ENCODE data around the gene ANGPTL4.
"Not testable (repeated sequence)": the region's sequence is repeated elsewhere in the genome, so short reads cannot be mapped to it uniquely, and the experiment has no call there.

The ANGPTL4 gene

DNA sequence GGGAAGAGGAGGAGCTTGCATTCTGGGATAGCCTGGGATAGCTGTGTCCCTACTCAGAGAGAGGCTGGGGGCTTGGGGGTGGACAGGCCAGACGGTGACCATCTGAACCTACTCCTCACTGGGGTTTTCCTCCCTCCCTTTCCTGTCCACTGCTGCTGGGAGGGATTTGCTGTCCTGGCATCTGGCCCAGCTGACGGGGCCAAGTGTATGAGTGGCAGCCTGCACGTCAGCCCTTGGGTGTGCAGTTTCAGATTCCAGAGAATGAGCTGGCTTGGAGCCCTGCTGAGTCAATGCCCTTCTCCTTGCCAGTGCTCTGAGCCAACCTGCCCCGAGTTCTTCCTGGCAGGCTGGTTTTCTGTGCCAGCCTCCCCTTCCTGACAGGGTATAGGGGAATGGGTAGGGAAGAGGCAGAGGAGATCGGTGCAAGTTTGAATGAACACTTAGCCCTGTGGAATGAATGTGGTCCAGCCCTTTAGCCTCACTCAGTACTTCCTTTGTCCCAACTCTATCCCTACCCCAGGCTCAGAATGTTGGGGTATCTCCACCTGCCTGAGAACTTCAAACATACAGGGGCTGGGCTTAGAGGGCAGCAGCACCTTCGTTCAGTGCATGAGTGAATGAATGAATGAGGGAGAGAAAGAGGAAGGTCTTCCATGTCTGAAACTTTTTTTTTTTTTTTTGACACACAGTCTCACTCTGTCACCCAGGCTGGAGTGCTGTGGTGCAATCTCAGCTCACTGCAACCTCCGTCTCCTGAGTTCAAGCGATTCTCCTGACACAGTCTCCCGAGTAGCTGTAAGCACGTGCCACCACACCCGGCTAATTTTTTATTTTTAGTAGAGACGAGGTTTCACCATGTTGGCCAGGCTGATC, 1.8 kb upstream of the ANGPTL4 start:
- peak in 1 of 2 donors; percentile 37 for DNase-seq (ENCODE audit: low read depth in 2 of 2)

DNA sequence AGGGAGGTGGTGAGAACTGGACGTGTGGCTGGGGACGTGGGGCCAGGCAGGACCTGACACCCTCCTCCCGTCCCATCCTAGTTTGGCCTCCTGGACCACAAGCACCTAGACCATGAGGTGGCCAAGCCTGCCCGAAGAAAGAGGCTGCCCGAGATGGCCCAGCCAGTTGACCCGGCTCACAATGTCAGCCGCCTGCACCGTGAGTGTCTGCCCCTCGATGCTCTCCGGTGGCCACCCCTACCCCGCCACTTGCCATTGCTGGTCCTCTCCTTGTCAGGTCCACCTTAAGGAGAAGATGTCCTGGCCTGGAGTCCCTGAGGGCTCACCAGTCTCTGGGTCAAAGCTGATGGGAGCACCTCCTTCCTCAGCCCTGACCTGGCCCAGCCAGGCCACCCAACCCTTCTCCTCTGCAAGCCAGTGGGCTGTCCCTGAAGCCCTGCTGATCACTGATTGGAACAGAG, 2.2 kb downstream of the ANGPTL4 start:
- no peak for DNase-seq (ENCODE audit: low read depth in 2 of 2)

DNA sequence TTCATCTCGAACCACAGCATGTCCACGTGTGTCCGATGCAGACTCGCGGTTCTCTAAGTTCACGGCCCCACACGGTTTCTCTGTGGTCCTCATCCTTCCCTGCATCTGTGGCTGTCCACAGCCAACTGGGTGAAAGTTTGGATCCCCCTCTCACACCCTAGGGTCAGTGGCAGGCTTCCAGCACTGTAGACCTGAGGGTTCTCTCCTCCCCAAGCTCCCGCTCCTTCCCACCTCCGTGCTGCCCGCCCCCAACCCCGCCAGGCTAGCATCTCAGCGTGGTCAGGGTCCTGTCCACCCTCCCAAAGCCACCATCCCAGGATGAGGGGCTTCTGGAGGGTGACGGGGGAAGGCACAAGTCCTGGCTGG, 3.0 kb downstream of the ANGPTL4 start:
- no peak for DNase-seq (ENCODE audit: low read depth in 2 of 2)

- DNase-seq (ENCODE audit: low read depth in 2 of 2), result no peak
Observed at GRCh38 chr19:8367327-8368001, 3.5 kb downstream of the ANGPTL4 start.

- no peak for DNase-seq (ENCODE audit: low read depth in 2 of 2)
Observed at GRCh38 chr19:8370176-8371010, 6.4 kb downstream of the ANGPTL4 start.

- DNase-seq (ENCODE audit: low read depth in 2 of 2), result no peak
Observed at GRCh38 chr19:8371011-8371804, 7.3 kb downstream of the ANGPTL4 start.

- DNase-seq (ENCODE audit: low read depth in 2 of 2), result no peak
Observed at GRCh38 chr19:8373867-8374813, 10.2 kb downstream of the ANGPTL4 start.

GRCh38 chr19:8375766-8376165, 11.8 kb downstream of the ANGPTL4 start:
- DNase-seq (ENCODE audit: low read depth in 2 of 2), result not testable (repeated sequence)

DNA sequence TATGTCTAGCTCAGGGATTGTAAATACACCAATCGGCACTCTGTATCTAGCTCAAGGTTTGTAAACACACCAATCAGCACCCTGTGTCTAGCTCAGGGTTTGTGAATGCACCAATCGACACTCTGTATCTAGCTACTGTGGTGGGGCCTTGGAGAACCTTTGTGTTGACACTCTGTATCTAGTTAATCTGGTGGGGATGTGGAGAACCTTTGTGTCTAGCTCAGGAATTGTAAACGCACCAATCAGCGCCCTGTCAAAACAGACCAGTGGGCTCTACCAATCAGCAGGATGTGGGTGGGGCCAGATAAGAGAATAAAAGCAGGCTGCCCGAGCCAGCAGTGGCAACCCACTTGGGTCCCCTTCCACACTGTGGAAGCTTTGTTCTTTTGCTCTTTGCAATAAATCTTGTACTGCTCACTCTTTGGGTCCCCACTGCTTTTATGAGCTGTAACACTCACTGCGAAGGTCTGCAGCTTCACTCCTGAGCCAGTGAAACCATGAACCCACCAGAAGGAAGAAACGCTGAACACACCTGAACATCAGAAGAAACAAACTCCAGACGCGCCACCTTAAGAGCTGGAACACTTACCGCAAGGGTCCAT, 12.5 kb downstream of the ANGPTL4 start:
- DNase-seq (ENCODE audit: low read depth in 2 of 2), result not testable (repeated sequence)

DNA sequence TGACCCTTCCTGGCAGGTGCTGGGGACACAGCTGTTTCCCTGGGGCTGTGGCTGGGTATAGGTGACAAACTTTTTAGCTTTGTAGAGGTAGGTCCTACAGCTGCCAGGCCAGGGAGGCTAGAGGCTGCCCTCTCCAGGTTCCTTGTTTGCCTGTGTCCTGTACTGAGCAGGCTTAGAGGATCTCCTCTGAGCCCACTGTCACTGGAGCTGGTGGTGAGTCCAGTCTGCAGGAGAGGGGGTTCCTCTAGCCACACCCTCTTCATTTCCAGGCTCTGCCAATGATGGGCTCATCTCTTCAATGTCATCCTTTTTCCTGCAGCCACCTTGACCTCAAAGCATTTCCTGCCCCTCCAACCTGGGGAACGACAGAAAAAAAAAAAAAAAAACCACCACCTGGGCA, 13.6 kb downstream of the ANGPTL4 start:
- DNase-seq (ENCODE audit: low read depth in 2 of 2), result no peak

DNA sequence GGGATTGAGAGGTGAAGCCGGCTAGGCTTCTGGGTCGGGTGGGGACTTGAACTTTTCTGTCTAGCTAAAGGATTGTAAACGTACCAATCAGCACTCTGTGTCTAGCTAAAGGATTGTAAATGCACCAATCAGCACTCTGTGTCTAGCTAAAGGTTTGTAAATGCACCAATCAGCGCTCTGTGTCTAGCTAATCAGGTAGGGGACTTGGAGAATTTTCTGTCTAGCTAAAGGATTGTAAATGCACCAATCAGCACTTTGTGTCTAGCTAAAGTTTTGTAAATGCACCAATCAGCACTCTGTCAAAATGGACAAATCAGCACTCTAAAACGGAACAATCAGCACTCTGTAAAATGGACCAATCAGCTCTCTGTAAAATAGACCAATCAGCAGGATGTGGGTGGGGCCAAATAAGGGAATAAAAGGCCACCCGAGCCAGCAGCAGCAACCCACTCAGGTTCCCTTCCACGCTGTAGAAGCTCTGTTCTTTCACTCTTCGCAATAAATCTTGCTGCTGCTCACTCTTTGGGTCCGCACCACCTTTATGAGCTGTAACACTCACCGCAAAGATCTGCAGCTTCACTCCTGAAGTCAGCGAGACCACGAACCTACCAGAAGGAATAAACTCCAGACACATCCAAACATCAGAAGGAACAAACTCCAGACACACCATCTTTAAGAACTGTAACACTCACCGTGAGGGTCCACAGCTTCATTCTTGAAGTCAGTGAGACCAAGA, 15.4 kb downstream of the ANGPTL4 start:
- not testable (repeated sequence) for DNase-seq (ENCODE audit: low read depth in 2 of 2)

DNA sequence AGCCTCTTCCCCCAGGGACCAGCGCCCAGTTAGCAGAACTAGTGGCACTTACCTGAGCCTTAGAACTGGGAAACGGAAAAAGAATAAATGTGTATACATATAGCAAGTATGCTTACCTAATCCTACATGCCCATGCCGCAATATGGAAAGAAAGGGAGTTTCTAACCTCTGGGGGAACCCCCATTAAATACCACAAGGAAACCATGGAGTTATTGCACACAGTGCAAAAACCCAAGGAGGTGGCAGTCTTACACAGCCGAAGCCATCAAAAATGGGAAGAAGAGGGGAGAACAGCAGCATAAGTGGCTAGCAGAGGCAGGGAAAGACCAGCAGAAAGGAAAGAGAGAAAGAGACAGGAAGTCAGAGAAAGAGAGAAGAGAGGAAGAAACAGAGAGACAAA, 20.6 kb downstream of the ANGPTL4 start:
- DNase-seq (ENCODE audit: low read depth in 2 of 2), result not testable (repeated sequence)

- DNase-seq (ENCODE audit: low read depth in 2 of 2), result not testable (repeated sequence)
Observed at GRCh38 chr19:8385103-8385502, 21.1 kb downstream of the ANGPTL4 start.

GRCh38 chr19:8385566-8385965, 21.6 kb downstream of the ANGPTL4 start:
- not testable (repeated sequence) for DNase-seq (ENCODE audit: low read depth in 2 of 2)

- DNase-seq (ENCODE audit: low read depth in 2 of 2), result not testable (repeated sequence)
Observed at GRCh38 chr19:8386419-8386818, 22.5 kb downstream of the ANGPTL4 start.

GRCh38 chr19:8386990-8387389, 23.0 kb downstream of the ANGPTL4 start:
- no peak for DNase-seq (ENCODE audit: low read depth in 2 of 2)

- DNase-seq (ENCODE audit: low read depth in 2 of 2), result no peak
Observed at GRCh38 chr19:8387688-8388611, 24.0 kb downstream of the ANGPTL4 start.

- DNase-seq (ENCODE audit: low read depth in 2 of 2), result no peak
Observed at GRCh38 chr19:8388612-8388958, 24.6 kb downstream of the ANGPTL4 start.
